ENCODE results near the gene PRSS12. TPM values are rescaled to one million over a fixed set of nuclear protein-coding genes. Genes with fewer than 3 reads are reported as not detected.

The PRSS12 gene
- total RNA-seq, 1 experiment from 2014 or later: 11.3 TPM

DNA sequence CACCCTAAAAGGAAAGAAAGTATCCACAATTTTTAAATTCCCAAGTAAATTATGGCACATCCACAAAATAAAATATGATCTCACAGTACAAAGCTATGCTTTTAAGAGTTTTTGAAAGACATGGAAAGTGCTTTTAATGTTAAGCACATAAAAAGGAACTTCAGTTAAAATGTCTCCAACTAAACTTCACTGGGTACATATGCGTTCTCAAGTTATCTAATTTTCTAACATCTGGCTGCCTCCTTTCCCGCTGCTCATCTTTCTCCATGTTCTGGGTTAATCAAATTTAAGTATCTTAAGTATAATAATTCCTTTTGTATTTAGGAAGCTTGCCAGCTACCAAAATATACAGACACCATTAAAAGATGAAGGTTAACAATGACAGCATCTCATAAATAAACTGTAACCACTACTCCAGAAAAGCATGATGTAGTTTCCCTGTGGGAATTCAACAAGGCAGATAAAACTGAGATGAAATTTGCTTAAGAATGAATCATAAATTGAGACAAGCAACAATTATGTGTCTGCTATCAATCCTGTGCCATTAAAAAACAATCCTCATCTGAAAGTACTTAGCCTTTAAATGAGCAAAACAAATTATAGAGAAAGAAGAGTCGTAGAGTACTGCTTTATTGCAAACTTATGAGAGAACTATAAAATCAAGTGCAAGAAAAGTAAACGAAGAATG, 25.1 kb downstream of the PRSS12 start:
- no peaks in the 10 kb centered on the region for H3K27me3 ChIP-seq (ENCODE audit: insufficient read depth, low read depth)
- no peak overlapping the region for H3K4me3 ChIP-seq
- ChIA-PET CTCF (no interaction called here), POLR2A (ENCODE audit: unreplicated experiment) (no interaction called here)
- intact Hi-C loops (cut with micrococcal nuclease; ENCODE audit: unreplicated experiment): no loop called here
- no peak overlapping the region for H3K27ac ChIP-seq
- TF ChIP-seq EZH2 (IDR thresholded peaks at IDR 0.05; ENCODE audit: low read depth): no peak
- TF ChIP-seq, protein P1, sequence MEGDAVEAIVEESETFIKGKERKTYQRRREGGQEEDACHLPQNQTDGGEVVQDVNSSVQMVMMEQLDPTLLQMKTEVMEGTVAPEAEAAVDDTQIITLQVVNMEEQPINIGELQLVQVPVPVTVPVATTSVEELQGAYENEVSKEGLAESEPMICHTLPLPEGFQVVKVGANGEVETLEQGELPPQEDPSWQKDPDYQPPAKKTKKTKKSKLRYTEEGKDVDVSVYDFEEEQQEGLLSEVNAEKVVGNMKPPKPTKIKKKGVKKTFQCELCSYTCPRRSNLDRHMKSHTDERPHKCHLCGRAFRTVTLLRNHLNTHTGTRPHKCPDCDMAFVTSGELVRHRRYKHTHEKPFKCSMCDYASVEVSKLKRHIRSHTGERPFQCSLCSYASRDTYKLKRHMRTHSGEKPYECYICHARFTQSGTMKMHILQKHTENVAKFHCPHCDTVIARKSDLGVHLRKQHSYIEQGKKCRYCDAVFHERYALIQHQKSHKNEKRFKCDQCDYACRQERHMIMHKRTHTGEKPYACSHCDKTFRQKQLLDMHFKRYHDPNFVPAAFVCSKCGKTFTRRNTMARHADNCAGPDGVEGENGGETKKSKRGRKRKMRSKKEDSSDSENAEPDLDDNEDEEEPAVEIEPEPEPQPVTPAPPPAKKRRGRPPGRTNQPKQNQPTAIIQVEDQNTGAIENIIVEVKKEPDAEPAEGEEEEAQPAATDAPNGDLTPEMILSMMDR (conservative IDR thresholded peaks at IDR 0.05): no peak
- H3K9me3 ChIP-seq (ENCODE audit: insufficient read depth, low read depth): no peaks in the 10 kb centered on the region
- H3K79me2 ChIP-seq (ENCODE audit: low read depth): no peaks in the 10 kb centered on the region
- no peaks in the 10 kb centered on the region for H3F3A ChIP-seq (ENCODE audit: insufficient read depth, low read depth)
- no peaks in the 10 kb centered on the region for H3K36me3 ChIP-seq (ENCODE audit: low read depth)
- no peak for DNase-seq
- no peaks in the 10 kb centered on the region for H3K9me2 ChIP-seq (ENCODE audit: insufficient read depth)
- no peaks in the 10 kb centered on the region for H3K4me1 ChIP-seq (replicated peaks; ENCODE audit: insufficient read depth)
- BruUV-seq (replicated peaks): no TSS peak
- no peak overlapping the region for H2AFZ ChIP-seq
- no peak overlapping the region for H3K4me2 ChIP-seq
- no peaks in the 10 kb centered on the region for H4K20me1 ChIP-seq (ENCODE audit: insufficient read depth)

GRCh38 chr4:118326585-118326984, 26.2 kb downstream of the PRSS12 start:
- no peaks in the 10 kb centered on the region for H3K9me2 ChIP-seq (ENCODE audit: insufficient read depth)
- intact Hi-C loops (cut with micrococcal nuclease; ENCODE audit: unreplicated experiment): no loop called here
- H3K4me1 ChIP-seq (replicated peaks; ENCODE audit: insufficient read depth): no peaks in the 10 kb centered on the region
- CTCF ChIA-PET: no interaction called here
- no peak overlapping the region for H2AFZ ChIP-seq
- POLR2A ChIA-PET (ENCODE audit: unreplicated experiment): no interaction called here
- TF ChIP-seq EZH2 (IDR thresholded peaks at IDR 0.05; ENCODE audit: low read depth): no peak
- TF ChIP-seq, protein P1 (conservative IDR thresholded peaks at IDR 0.05): no peak
- H3K36me3 ChIP-seq (ENCODE audit: low read depth): no peaks in the 10 kb centered on the region
- no peaks in the 10 kb centered on the region for H3K79me2 ChIP-seq (ENCODE audit: low read depth)
- no peak for DNase-seq
- no peaks in the 10 kb centered on the region for H3F3A ChIP-seq (ENCODE audit: insufficient read depth, low read depth)
- no peak overlapping the region for H3K4me2 ChIP-seq
- no peak overlapping the region for H3K4me3 ChIP-seq
- no TSS peak for BruUV-seq (replicated peaks)
- no peaks in the 10 kb centered on the region for H3K9me3 ChIP-seq (ENCODE audit: insufficient read depth, low read depth)
- no peaks in the 10 kb centered on the region for H4K20me1 ChIP-seq (ENCODE audit: insufficient read depth)
- H3K27ac ChIP-seq: no peak overlapping the region
- no peaks in the 10 kb centered on the region for H3K27me3 ChIP-seq (ENCODE audit: insufficient read depth, low read depth)

DNA sequence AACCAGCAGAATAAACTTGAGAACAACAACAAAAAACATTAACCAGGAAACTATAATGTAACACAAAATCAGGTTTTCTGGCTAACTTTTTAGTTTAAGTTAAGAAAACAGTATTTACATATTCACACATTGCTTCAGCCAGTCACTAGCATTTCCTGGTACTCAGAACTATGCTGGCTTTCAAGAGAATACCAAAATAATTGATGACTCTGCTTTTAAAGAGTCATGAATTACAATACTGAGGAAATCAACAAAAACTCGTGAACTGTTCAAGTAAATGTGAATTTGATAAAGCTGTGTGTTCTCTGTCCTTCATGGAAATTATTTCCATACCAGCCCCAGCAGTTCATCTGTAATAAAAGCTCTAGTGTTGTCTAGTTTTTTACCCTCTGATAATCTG, 27.4 kb downstream of the PRSS12 start:
- Histone ChIP-seq H3K9me2 (ENCODE audit: insufficient read depth) (no peaks in the 10 kb centered on the region), H3K27me3 (ENCODE audit: insufficient read depth, low read depth) (no peaks in the 10 kb centered on the region), H3F3A (ENCODE audit: insufficient read depth, low read depth) (no peaks in the 10 kb centered on the region), H2AFZ (no peak overlapping the region), H3K4me1 (replicated peaks; ENCODE audit: insufficient read depth) (no peaks in the 10 kb centered on the region), H3K36me3 (ENCODE audit: low read depth) (no peaks in the 10 kb centered on the region), H3K9me3 (ENCODE audit: insufficient read depth, low read depth) (no peaks in the 10 kb centered on the region), H4K20me1 (ENCODE audit: insufficient read depth) (no peaks in the 10 kb centered on the region), H3K4me2 (no peak overlapping the region), H3K79me2 (ENCODE audit: low read depth) (no peaks in the 10 kb centered on the region), H3K4me3 (no peak overlapping the region), H3K27ac (no peak overlapping the region)
- TF ChIP-seq, protein P1 (conservative IDR thresholded peaks at IDR 0.05): no peak
- no peak for TF ChIP-seq EZH2 (IDR thresholded peaks at IDR 0.05; ENCODE audit: low read depth)
- ChIA-PET CTCF (interaction anchor here (0.9 kb wide), 1 partner anchor 21 kb away, joined by 9 read pairs; no protein-coding TSS in a partner anchor), POLR2A (ENCODE audit: unreplicated experiment) (no interaction called here)
- DNase-seq: no peak
- no TSS peak for BruUV-seq (replicated peaks)
- intact Hi-C loops (cut with micrococcal nuclease; ENCODE audit: unreplicated experiment): no loop called here
